Activated CD4-positive, CD25-positive, alpha-beta regulatory T cell (primary cell): ENCODE results near the gene DDX18.
"Not testable (repeated sequence)": the region's sequence is repeated elsewhere in the genome, so short reads cannot be mapped to it uniquely, and the experiment has no call there.

Source experiments
- DNase-seq, 4 experiments: peaks; one replicate each; lab custom pipeline; 2025; lab: John Stamatoyannopoulos, UW

Gene DDX18

DNA sequence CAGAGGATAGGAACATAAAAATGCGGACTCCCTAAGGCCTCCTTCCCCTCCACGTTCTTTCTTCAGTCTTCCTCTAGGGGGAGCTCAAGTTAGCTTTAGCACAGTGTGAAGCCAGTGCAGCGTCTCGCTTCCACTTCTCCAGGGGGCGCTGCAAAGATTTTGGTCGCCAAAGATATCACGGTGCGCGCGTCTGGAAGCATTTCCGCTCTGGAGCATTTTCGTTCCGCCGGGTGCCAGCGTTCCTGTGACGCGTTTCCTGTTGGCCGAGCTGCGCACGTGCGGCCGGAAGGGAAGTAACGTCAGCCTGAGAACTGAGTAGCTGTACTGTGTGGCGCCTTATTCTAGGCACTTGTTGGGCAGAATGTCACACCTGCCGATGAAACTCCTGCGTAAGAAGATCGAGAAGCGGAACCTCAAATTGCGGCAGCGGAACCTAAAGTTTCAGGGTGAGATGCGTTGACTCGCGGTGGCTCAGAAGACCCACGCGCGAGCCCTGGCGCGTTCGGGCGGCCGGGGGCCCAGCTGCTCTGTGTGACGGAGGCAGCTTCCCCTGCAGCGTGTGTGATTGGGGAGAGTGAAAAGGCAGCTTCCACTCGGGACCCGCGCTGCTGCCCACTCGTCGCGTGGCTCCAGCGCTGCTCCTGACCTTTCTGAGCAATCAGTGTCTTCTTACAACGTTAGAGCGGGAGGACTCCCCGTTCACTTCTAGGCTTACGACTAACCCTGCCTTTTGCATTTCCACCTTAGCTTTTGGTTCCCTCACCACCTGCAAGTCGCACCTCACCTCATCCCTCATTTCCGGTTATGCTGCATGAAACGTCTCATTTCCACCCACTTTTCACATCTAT lies at the start of gene DDX18:
Gene DDX18 (plus strand): TSS at position 275 of the 848 bp plus-strand sequence. CDS start 87 bp downstream, at position 362.
- DNase-seq = peak; percentile 88 to 97 (median 94)

DNA sequence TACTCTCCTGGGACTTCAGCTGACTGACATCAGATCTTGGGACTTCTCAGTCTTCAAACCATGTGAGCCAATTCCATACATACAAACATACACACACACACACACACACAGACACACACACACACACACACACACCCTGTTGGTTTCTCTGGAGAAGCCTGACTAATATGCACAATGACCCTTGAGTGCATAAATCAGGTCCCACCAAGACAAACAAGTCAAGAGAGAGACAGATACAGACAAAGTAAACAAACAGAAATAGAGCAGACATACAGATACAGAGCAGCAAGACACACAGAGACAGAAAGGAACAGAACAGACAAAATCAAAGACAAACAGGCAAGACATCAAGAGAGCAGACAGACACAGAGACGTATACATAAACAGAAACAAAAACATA lies 43.8 kb upstream of the DDX18 start:
- no peak for DNase-seq

DNA sequence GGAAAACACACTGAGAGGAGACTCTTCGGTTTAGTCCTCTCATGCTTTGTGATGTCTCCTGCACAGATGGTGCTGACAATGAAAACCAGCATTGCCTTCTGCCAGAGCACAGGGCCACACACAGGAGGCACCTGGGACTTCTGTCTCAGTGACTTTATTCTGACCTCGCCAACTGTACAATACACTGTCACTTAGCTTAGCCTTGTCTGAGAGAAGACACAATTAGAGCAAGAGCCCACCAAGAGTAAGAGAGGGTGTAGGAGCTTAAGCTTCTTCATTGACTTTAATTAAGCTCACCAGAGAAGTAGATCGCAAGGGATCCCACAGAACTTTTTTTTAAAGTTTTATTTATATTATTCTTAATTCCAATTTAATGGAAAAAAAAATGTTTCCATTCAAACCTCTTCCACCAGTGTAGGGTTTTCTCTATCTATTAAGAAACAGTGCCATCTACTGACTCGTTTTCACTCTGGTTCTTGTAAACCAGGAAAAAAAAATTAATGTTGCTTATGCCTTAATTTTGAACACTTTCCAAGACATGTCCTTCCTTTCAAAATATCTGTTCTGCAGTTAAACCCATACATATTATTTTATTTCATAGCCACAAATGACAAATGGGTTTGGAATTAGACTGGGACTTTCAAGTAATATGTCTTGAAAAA lies 42.4 kb upstream of the DDX18 start:
- DNase-seq = no peak

DNA sequence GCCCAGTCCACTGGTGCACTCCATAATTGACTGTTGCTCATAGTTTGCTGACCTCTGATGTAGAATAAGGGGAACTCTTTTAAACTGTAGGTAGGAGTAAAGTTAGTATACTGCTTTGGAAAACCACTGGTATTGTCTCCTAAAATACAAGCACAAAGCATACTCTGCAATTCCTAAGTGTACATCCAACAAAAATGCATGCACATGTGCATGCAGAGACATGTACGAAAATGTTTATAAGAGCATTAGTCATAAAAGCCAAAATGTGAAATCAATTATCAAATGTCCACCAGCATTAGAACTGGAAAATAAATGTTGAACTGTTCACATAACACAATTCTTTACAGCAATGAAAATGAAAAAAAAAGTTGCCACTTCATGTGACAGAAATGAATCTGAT lies 39.8 kb upstream of the DDX18 start:
- no peak for DNase-seq

DNA sequence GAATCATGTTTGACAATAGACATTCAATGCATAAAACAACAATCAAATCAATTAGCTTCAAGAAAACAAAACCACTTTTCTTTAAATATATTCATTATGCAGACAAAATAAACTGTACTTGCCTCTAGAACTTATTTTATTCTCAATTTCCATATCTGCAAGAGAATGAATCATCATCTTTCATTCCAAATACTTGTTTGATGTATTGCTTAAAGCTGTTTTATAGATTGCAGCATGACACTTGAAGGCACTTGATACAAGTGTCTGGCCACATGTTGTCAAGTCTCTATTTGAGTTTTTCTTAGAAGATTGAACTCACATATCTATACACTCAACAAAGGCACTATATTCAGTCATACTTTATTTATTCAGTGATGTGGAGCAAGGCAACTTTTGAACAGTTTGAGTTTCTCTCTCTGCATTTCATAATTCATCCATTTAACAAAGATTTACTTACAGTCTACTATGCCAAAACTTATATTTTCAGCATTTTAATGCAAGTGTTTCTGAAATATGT lies 38.7 kb upstream of the DDX18 start:
- no peak for DNase-seq

DNA sequence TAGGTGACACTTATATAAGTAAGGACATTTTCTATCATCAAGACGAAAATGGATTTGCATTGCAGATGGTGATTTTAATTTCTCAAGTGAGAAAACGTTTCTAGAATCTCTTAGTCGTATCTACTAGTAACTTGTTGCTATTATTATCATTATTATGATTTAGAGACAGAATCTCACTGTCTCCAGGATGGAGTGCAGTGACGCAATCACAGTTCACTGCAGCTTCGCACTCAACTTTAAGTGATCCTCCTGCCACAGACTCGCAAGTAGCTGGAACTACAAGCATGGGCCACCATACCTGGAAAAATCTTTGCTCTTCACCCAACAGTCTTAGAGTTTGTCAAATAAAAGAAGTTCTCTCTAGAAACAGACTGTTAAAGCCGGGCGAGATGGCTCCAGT lies 37.6 kb upstream of the DDX18 start:
- no peak for DNase-seq

DNA sequence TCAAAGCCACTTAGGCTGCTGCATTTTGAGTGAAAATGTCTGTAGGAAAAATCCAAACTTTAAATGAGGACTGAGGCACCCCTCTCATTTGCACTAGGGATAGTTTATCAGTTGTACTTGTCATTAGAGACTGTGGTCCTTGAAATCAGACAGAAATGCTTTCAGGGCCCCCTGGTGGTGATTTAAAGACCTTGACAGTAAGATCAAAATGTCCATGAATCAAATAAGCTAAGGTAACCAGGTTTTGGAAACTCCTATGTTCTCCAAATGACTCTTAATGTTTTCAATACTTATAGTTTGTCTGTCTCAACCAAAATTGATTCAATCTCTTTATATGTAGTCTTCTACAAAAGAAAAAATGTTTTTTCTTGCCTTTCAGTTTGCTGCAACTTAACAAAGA lies 28.8 kb upstream of the DDX18 start:
- DNase-seq = no peak

DNA sequence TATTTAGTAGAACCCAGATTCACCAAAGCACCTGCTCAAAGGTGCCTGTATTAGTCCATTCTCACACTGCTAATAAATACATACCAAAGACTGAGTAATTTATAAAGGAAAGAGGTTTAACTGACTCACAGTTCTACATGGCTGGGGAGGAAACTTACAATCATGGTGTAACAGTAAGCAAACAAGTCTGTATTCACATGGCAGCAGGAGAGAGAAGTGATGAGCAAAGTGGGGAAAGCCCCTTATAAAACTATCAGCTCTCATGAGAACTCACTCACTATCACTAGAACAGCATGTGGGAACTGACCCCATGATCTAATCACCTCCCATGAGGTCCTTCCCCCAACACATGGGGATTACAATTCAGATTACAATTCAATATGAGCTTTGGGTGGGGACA lies 28.0 kb upstream of the DDX18 start:
- DNase-seq = no peak

DNA sequence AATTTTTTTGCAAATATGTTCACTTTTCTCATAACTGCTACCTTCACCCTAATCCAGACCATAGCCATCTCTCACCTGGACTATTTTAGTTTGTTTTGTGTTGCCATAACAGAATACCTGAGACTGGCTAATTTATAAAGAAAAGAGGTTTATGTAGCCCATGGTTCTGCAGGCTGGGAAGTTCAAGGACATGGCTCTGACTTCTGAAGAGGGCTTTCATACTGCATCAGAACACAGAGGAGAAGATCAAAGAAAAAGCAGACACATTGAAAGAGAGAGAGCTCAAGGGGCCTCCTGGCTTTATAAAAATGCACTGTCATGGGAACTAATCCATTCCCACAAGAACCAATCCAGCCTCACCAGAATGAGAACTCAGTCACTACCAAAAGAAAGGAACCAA lies 25.0 kb upstream of the DDX18 start:
- no peak for DNase-seq

DNA sequence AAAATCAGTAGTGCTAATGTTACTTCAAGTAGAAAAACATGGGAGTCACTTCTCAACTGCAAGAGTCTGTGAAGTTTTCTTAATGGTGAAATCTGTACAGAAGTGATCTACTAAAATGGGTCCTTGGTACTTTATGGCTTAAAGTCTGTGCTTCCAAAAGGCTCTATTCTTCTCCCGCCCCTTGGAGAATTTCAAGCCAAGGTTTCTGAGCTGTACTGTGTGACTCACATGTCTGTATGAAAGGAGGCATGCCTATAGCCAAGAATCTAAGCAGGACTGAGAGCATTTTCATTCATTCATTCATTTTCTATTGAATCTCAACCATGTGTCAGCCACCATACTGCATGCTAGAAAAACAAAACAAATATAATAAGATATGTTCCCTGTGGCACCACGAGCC lies 19.8 kb upstream of the DDX18 start:
- no peak for DNase-seq

DNA sequence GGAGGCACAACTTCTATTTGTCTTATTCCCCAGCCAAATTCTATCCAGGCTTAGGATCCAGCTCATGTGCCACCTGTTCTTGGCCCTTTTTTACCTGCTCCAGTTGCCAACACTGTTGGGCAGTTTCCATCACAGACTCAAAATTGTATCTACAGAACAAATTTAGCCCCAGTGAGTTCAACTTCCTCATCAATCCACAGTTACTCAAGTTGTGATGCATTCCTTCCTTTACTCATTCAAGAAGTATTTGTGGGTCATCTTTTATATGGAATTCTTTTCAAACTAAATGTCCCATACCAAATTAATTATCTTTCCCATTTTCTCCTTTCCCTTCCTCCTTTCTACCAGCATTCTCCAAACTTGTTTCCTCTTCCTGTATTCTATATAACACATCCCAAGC lies 12.7 kb upstream of the DDX18 start:
- DNase-seq = no peak

DNA sequence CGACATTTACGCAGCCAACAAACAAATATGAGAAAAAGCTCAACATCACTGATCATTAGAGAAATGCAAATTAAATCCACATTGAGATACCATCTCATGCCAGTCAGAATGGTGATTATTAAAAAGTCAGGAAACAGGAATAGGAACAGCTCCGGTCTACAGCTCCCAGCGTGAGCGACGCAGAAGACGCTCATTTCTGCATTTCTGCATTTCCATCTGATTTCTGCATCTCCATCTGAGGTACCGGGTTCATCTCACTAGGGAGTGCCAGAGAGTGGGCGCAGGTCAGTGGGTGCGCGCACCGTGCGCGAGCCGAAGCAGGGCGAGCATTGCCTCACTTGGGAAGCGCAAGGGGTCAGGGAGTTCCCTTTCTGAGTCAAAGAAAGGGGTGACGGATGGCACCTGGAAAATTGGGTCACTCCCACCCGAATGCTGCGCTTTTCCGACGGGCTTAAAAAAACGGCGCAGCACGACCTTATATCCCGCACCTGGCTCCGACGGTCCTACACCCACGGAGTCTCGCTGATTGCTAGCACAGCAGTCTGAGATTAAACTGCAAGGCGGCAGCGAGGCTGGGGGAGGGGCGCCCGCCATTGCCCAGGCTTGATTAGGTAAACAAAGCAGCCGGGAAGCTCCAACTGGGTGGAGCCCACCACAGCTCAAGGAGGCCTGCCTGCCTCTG lies 10.7 kb upstream of the DDX18 start:
- not testable (repeated sequence) for DNase-seq

DNA sequence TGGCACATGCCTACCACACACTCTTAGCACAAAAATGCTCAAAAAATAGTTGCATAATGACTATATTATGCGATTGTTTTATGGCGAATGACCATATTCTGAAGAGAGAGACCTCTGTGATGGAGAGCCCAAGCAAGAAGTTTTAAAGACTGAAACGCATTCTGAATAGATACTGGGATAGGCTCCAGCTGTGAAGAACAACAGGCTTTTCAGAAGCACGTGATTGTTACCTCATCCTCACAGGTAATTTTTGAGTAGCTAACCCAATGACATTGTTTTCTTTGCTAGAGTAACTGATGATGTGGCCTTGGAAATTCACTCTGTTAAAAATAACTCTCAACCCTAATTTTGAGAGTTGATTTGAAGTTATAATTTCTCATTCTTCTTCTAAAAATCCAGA lies 2.0 kb upstream of the DDX18 start:
- no peak for DNase-seq

DNA sequence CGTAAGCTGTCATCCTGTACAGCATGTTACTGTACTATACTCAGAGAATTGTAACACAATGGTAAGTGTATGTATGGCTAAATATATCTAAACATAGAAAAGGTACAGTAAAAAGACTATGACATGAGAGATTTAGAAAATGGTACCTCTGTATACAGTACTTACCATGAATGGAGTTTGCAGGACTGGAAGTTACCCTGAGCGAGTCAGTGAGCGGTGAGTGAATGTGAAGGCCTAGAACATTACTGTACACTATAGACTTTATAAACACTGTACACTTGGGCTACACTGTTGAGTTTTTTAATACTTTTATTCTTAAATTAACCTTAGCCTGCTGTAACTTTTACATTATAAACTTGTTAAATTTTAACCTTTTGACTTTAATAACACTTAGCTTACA lies 1.5 kb downstream of the DDX18 start:
- no peak for DNase-seq

DNA sequence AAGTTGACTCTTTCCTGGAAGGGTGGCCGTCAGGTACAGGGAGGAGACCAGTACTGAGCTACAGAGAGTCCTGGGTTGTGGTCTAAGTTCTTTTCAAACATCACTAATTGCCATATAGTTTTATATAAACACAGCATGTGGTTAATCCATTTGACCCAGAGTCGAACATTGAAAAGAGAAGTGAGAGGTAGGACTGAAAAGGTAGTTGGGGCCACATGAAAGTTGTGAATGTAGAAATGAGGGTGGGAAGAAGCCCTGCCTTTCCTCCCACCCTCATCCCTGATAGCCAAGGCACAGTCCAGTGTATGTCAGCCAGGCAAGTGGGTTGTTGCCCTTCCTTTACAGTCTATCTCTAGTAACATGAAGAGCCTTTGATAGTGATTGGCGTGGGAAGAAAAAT lies 4.4 kb downstream of the DDX18 start:
- DNase-seq = no peak

DNA sequence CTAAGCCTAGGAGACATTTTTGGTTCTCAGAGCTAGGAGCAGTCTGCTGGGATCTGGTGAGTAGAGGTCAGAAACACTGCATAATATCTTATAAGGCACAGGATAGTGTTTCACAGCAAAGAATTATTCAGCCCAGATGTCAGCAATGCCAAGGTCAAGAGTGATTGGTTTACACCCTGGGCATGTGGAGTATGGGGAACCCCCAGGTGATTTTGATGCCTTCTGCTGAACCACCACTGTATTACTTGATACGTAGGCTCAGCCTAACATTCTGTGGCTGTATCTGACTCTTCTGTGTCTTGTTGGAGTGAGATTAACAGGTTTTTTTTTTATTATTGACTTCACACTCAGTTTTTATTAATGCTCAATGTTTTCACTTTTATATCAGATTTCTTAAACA lies 6.0 kb downstream of the DDX18 start:
- no peak for DNase-seq

DNA sequence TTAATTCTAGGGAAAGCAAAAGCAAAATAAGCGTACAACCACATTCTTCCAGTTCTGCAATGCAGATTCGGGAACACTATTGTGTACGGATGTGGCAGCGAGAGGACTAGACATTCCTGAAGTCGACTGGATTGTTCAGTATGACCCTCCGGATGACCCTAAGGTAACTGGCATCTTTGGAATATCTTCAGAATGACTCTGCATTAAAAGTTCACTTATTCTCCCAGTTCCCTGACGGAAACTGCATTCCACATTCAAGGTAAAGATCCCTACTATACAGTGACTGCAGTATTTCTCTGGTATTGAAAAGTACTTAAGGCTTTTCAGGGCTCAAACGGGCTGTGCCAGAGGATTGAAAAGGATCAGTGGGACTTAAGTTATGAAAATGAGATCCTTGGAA lies 10.9 kb downstream of the DDX18 start:
- DNase-seq = no peak

DNA sequence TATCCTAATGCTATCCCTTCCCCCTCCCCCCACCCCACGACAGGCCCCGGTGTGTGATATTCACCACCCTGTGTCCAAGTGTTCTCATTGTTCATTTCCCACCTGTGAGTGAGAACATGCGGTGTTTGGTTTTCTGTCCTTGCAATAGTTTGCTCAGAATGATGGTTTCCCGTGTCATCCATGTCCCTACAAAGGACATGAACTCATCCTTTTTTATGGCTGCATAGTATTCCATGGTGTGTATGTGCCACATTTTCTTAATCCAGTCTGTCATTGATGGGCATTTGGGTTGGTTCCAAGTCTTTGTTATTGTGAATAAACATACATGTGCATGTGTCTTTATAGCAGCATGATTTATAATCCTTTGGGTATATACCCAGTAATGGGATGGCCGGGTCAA lies 13.0 kb downstream of the DDX18 start:
- not testable (repeated sequence) for DNase-seq

DNA sequence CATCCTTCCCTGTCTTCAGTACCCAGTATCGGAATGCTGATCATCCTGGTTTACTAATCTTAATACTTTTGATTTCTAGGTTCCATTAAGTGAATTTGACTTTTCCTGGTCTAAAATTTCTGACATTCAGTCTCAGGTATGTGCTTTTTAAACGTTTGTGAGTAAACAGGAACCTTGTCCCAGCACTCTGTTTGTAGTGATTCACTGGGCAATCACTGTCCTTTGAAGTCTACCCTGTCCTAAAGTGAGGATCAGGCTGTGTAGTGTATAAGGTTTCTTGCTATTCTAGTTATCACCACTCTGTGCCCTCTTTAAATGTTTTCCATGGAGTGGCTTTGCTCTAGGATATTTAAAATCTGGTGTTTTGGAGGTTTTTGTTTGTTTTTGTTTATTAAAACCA lies 14.4 kb downstream of the DDX18 start:
- no peak for DNase-seq

DNA sequence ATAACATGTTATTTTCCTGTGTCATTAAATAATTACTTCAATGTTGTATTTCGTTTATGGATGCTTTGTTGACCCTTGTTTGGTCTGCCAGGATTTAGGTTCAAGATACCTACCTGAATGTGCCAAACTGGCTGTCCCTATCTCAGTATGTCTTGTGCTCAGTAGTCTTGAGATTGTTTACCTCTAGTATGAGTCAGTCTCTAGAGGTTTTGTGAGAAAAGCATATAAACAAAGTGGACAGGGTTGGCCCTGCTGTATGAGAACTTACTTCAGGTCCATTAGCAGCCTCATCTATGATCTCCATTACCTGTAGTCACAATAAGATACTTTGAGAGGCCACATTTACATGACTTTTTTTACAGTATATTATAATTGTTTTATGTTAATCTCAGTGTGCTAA lies 17.8 kb downstream of the DDX18 start:
- DNase-seq = no peak

DNA sequence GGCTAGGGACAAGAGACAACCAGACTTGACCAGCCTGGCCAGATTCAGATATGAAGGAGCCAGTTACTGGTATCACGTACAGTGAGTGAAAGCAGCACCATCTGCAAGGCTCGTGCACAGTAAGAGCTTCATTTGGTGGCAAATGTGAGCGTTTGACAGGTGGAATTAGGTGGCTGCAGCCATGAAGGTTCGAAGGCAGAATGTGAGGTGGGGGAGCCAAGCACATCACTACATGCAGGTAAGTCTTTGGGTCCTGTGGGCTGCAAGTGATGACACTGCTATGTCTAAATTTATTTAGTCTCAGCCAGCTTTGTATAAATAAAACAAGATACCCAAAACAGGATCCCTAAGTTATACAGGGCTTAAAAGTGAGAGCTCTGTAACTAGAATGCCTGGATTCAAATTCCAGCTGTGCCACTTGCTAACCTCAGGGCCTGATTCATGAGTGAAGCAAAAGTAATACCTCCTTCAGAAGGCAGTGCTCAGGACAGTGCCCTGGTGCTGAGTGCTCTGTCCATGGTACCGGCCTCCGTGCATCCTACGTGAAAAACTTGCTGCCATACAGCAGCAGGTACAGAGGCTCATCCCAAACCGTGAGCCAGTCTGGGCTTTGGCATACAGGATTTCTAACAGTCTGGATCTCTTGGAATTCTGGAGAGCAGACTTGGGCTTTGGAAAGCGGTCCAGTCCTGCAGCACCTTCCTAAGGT lies 18.6 kb downstream of the DDX18 start:
- DNase-seq = no peak

DNA sequence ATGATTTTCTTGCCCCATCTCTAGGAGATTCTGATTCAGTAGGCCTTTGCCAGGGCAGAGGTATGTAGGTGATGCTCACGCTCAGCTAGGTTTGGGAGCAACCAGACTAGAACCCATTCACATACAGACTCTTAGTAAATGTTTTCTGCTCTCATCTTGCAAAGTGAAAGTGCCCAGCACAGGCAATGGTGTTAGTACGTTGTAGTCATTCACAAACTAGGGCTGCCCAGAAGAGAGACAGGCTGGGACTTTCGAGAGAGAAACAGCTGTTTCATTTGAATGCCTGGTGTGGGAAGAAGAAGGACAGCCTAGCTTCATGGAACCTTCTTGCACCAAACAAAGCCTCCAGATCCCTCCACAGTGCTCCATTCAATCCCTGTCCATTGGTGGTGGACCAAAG lies 19.4 kb downstream of the DDX18 start:
- DNase-seq = no peak
